Neutrophil (primary cell): ENCODE measurements around the gene MRAP2.

Experiments
- H3K27ac ChIP-seq: fragments of 200-600 bp; sonication (generic); 2 replicates; pipeline ENCODE4 v1.5.1; 2016; ENCODE audit warnings: mild to moderate bottlenecking, moderate library complexity
- H3K27me3 ChIP-seq: fragments of 200-600 bp; sonication (generic); 2 replicates; pipeline ENCODE4 v1.6.0; 2016; ENCODE audit warnings: mild to moderate bottlenecking
- H3K36me3 ChIP-seq: fragments of 200-600 bp; sonication (generic); 2 replicates; pipeline ENCODE4 v1.5.1; 2017
- H3K4me1 ChIP-seq, 2 experiments: fragments of 200-600 bp in 1 of 2; sonication (generic) in 1 of 2; 1 replicate in 1 of 2; 2 replicates in 1 of 2; pipeline versions ENCODE4 v1.5.1 to v1.6.1; 2013 to 2016; ENCODE audit warnings: low read depth in 1 of 2, low read length in 1 of 2, mild to moderate bottlenecking in 1 of 2, moderate library complexity in 1 of 2; ENCODE audit not compliant: control insufficient read depth in 1 of 2, insufficient read depth in 1 of 2
- H3K4me3 ChIP-seq, 2 experiments: fragments of 200-600 bp in 1 of 2; sonication (generic) in 1 of 2; 1 replicate in 1 of 2; 2 replicates in 1 of 2; pipeline ENCODE4 v1.5.1; 2013 to 2016; ENCODE audit warnings: low read depth in 1 of 2, low read length in 1 of 2, mild to moderate bottlenecking in 1 of 2, moderate library complexity in 1 of 2
- H3K9me3 ChIP-seq: fragments of 200-600 bp; sonication (generic); 2 replicates; pipeline ENCODE4 v1.5.1; 2016
- TF ChIP-seq, protein P1 (sequence below): fragments of 200-600 bp; sonication (generic); IDR thresholded peaks from 2 replicates; pipeline ENCODE4 v1.5.1; 2016; ENCODE audit warnings: antibody characterized with exemption

The MRAP2 gene

DNA sequence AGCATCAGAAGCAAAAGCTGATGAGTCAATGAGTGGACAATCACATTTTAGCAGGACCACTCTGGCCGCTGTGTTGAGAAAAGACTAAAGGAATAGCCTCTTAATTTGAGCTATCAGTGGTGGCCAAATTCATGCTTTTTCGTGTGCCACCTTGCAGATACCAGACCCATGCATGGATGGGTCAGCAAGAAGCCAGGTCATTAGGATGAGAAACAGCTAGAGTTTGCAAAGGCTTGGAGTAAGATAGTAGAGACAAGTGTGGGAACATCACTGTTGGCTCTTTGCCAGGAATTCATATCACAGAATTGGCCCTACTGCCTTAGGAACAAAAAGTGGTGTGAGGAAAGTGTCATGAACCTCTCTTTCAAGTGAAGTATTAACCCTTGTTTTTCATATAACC is 25.5 kb downstream of the MRAP2 start:
- Histone ChIP-seq H3K36me3 (no peaks in the 10 kb centered on the region), H3K9me3 (no peaks in the 10 kb centered on the region), H3K27me3 (no peaks in the 10 kb centered on the region), H3K4me3 (no peak overlapping the region), H3K4me1 (no peaks in the 10 kb centered on the region), H3K27ac (no peak overlapping the region)
- TF ChIP-seq, protein P1, sequence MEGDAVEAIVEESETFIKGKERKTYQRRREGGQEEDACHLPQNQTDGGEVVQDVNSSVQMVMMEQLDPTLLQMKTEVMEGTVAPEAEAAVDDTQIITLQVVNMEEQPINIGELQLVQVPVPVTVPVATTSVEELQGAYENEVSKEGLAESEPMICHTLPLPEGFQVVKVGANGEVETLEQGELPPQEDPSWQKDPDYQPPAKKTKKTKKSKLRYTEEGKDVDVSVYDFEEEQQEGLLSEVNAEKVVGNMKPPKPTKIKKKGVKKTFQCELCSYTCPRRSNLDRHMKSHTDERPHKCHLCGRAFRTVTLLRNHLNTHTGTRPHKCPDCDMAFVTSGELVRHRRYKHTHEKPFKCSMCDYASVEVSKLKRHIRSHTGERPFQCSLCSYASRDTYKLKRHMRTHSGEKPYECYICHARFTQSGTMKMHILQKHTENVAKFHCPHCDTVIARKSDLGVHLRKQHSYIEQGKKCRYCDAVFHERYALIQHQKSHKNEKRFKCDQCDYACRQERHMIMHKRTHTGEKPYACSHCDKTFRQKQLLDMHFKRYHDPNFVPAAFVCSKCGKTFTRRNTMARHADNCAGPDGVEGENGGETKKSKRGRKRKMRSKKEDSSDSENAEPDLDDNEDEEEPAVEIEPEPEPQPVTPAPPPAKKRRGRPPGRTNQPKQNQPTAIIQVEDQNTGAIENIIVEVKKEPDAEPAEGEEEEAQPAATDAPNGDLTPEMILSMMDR, result no peak

DNA sequence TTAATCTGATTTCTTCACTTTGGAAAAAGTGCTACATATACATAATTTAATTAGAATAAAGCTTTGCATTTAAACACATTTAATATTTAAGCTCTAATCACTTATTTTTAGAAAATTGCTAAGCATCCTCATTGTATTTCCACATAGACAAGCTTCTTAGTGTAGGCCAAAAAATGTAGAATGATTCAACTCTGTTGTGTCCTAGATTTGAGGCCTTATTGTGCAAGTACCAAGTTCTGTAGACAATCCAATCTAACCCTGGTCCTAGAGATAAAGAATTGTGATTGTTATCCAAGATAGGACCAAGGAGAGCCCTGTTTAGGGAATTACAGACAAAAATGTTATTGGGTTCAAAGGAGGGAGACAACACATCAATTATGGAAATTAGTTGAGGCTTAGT is 27.6 kb downstream of the MRAP2 start:
- TF ChIP-seq, protein P1, result no peak
- H3K36me3 ChIP-seq, result no peaks in the 10 kb centered on the region
- H3K27me3 ChIP-seq, result no peaks in the 10 kb centered on the region
- H3K4me3 ChIP-seq, result no peak overlapping the region
- H3K9me3 ChIP-seq, result no peaks in the 10 kb centered on the region
- H3K27ac ChIP-seq, result no peak overlapping the region
- no peaks in the 10 kb centered on the region for H3K4me1 ChIP-seq

DNA sequence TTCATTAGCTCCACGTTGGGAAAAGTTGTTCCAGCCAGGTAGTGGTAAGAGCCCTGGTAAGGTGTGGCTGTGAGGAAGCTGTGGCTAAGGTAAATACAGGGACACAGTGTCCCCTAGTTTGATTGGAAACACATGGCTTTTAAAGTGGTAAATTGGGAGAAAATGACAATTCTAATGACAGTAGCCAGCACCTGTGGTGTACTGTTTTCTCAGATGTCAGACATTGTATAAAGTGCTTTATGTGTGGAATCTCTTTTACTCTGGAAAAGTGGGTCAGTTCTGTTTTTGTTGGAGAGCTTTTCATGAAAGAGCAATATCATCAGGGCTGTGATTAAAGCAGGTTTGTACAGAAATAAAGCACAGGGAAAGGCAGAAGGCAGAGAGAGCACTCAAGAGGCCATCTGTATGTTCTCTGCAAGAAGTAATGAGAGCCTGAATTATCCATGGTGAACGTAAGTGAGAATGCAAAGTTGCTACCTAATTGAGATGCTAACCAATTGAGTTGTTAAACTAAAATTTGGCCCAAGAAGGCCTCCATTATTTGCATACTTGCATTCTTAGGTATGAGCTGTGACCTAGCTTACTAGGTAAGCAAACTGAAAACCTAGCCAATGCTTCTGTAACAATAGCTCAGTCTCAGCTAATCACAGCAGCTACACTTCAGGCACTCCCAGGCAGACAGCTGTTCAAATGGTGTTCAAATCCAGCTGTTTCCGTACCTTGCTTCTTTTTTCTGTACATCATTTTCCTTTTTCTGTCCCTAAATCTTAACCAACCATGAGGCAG is 28.2 kb downstream of the MRAP2 start:
- no peak overlapping the region for H3K27ac ChIP-seq
- no peaks in the 10 kb centered on the region for H3K4me1 ChIP-seq
- no peaks in the 10 kb centered on the region for H3K27me3 ChIP-seq
- no peaks in the 10 kb centered on the region for H3K36me3 ChIP-seq
- no peak overlapping the region for H3K4me3 ChIP-seq
- TF ChIP-seq, protein P1, result no peak
- no peaks in the 10 kb centered on the region for H3K9me3 ChIP-seq

DNA sequence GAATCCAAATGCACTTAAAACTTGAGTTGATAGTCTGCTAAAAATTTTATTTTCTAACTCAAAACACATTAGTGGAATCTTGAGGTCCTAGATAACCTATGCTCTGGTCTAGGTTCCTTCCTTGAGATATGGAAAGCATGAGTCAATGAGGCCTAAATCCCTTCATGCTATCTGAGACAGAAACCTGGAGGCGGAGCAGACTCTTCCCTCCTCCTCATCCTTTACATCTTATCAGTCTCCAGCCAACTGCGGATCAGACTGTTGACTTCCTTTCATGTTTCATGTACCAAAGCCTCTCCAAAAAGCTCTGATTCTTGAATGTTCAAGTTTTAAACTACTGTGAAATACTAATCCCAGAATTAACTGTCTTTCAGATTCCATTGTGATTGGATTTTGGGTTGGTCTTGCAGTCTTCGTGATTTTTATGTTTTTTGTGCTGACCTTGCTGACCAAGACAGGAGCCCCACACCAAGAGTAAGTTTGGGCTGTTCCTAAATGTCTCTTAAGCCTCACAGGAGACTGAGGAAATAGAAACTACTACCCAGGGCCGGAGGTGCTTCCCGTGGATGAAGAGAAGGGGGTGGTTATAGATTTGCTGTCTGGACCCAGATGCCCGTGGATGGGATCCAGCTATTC is 29.1 kb downstream of the MRAP2 start:
- TF ChIP-seq, protein P1, result no peak
- no peaks in the 10 kb centered on the region for H3K4me1 ChIP-seq

DNA sequence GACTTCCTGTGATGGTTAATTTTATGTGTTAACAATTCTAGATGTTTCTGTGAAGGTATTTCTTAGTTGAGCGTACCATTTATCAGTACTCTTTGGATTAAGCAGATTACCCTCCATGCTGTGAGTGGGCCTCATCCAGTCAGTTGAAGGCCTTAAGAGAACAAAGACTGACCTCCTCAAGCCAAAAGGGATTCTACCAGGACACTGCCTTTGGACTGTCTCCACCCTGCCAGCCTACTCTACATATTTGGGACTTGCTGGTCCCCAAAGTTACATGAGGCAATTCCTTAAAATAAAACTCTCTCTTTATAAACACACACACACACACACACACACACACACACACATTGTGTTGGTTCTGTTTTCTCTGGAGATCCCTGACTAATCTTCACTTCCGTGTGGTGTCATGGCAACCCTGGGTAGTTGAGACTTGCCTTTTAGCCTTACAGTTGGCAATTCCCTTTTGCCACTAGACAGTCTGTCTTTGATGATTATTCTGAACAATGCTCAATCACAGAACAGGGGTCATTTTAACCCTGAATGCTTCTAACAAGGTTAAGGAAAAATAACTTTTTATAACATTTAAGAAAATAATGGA is 32.2 kb downstream of the MRAP2 start:
- Histone ChIP-seq H3K27ac (no peak overlapping the region), H3K4me1 (no peaks in the 10 kb centered on the region), H3K36me3 (no peaks in the 10 kb centered on the region), H3K9me3 (no peaks in the 10 kb centered on the region), H3K27me3 (no peaks in the 10 kb centered on the region), H3K4me3 (no peak overlapping the region)
- TF ChIP-seq, protein P1, result no peak

More for the DNA sequence above, 29.1 kb downstream of the MRAP2 start:
- H3K4me3 ChIP-seq, result no peak overlapping the region
- H3K27me3 ChIP-seq, result no peaks in the 10 kb centered on the region
- no peaks in the 10 kb centered on the region for H3K9me3 ChIP-seq
- no peaks in the 10 kb centered on the region for H3K36me3 ChIP-seq
- no peak overlapping the region for H3K27ac ChIP-seq
